ENCODE data around the gene SMARCAL1.

- TF ChIP-seq CTCF (IDR thresholded peaks at IDR 0.05), result no peak
- no peak for TF ChIP-seq POLR2A (IDR thresholded peaks at IDR 0.05)
Measured at GRCh38 chr2:216503697-216504375, 91.6 kb downstream of the SMARCAL1 start.

All from right lobe of liver (tissue), 4 donors.